Activated T-cell treated with anti-CD3 and anti-CD28 coated beads for 24 hours (primary cell): ENCODE measurements around the gene TMCC1.
"Not testable (repeated sequence)": the region's sequence is repeated elsewhere in the genome, so short reads cannot be mapped to it uniquely, and the experiment has no call there.

Experiments used
- DNase-seq: peaks from one replicate; pipeline ENCODE4 v3.0.0-alpha.2; 2020; ENCODE audit warnings: low read depth

The TMCC1 gene

DNA sequence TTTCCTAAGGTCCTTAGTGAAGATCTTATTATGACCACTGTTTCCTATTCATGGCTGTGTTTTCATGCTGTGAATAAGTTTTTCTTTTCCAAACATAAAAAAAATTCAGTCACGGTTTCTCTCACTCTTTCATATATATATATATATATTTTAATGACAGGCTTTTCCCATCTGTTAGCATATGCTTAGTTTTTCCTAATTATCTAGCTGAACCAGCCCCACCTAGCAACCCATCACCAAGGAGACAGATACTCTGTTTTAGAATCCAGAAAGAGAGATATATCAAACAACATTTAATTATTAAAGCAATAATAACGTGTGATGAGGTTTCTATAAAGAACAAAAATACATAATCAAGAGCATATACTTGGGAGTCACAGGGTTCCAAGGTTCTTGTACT is 58.3 kb downstream of the TMCC1 start:
- DNase-seq, result no peak

DNA sequence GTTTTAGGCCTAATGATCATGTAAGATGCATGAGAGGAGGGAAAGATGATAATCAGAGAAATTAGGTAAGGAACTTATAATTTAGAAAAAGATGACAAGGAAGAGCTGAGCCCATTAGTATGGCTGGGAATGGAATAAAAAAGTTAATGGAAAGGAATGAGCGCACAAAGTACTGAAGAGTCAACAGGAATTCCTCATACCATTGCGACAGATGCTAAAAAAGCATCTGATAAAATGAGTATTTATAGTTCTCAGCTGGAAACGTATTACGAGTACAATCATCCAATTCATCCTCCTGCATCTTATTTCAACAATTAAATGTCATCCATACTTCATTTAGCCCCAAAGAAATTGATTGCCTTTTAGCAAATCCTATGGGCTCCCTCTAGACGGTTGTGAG is 58.9 kb downstream of the TMCC1 start:
- DNase-seq, result no peak

- DNase-seq, result not testable (repeated sequence)
Measured at GRCh38 chr3:129831942-129832341, 61.6 kb downstream of the TMCC1 start.

DNA sequence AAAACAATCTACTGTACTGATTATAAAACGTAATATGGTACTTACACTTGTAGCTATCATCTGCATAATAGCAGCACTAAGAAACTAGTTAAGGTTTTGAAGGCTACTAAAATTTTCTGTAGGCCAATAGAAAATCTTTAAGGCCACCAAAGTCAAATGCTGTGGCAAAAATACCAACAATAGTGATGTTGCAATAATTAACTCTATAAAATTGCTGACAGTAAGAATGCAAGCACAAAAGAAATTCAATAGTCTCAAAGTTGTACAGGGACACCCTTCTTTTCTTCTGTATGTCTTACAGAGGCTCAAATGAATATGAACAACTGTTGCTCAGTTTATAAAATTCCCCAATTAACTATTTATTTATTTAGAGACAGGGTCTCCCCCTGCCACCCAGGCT is 62.0 kb downstream of the TMCC1 start:
- DNase-seq, result no peak

GRCh38 chr3:129829640-129830039 is 63.9 kb downstream of the TMCC1 start:
- DNase-seq, result no peak

DNA sequence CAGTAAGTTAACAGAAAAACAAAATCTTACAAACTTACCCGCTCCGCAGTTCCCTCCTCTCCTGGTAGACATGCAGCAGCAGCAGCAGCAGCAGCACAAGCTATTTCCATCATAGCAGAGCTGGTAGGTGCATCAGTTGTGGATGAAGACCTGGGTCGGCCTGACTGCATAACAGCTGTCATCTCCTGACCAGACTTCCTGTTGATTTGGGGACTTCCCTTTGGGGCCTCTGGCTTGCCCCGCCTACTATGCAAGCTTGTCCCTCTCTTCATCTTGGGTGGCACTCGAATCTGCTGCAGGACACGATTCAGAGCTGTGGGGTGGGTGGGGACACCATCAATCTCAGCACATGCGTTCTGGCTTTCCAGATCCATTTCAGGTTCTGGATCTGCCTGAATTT is 65.7 kb downstream of the TMCC1 start:
- DNase-seq, result no peak

DNA sequence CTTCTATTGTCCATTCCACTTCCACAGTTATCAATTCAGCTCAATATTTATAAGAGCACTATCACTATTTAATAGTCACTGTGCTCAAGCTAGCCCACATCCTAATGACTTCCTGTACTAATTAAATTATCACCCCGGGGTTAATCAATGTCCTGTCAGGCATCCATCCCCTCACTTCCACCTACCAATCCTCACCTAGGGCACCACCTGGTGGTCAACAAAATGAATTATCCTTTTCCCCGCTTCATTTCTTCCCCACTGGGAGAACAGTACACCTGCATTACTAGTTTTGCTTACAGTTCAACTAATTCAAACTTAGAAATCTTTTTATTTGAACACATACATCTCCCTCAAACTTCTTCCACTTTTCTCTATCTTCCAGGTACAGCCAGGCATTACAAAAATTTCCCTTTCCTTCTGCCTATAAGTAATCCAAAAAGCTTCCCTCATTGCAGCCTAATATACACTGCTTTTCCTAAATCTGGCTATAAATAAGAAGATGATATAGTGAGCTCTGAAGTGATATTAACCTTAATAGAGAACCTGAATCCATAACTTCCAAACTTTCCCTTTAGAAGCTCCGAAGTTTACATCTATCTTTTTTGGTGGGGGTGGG is 68.5 kb downstream of the TMCC1 start:
- DNase-seq, result peak; percentile 38

- no peak for DNase-seq
Measured at GRCh38 chr3:129822679-129823078, 70.8 kb downstream of the TMCC1 start.

DNA sequence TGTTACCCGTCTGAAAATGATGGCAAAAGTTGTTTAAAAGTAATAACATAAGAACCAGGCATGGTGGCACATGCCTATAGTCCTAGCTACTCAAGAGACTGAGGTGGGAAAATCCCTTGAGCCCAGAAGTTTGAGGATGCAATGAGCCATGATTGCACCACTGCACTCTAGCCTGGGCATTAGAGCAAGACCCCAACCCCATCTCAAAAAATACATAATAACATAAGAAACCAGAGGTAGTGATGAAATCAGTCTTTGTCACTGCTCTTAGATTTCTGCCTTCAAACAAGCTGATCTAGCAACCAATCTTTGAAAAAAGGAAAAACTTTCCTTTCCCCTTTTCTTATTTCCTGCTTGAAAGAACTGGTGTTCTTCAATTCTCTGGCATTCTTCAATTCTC is 71.3 kb downstream of the TMCC1 start:
- no peak for DNase-seq

GRCh38 chr3:129820587-129820986 is 72.9 kb downstream of the TMCC1 start:
- DNase-seq, result no peak

DNA sequence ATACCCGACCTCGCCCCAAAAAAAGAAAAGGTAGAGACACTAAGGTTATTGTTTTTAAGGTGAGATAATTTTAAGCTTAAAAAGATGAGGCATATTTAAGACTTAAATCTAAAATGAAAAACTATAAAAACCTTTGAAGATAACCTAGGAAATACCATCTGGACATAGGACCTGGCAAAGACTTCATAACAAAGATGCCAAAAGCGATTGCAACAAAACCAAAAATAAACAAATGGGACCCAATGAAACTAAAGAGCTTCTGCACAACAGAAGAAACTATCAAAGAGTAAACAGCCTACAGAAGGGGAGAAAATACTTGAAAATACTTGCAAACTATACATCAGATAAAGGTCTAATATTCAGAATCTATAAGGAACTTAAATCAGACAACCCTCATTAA is 80.9 kb downstream of the TMCC1 start:
- DNase-seq, result no peak

DNA sequence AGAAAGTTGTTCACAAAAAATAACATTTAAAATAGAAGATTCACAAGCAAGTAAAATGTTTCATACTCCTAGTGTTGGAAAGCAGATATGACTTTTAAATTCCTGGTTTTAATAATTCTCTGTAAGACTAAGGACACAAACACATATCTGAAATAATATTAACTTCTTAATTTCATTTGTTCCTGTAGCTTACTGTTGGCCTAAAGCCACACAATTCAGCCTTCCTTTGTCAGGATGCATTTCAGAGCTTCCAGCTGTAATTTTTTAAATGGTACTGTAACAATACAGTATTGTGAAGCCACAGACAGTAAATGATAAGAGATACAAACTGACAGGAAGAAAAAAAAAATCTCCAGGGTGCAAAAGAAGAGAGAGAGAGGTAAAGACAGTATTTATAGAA is 84.2 kb downstream of the TMCC1 start:
- no peak for DNase-seq

- DNase-seq, result no peak
Measured at GRCh38 chr3:129796146-129796545, 97.4 kb downstream of the TMCC1 start.

GRCh38 chr3:129795186-129796010 is 98.1 kb downstream of the TMCC1 start:
- no peak for DNase-seq

DNA sequence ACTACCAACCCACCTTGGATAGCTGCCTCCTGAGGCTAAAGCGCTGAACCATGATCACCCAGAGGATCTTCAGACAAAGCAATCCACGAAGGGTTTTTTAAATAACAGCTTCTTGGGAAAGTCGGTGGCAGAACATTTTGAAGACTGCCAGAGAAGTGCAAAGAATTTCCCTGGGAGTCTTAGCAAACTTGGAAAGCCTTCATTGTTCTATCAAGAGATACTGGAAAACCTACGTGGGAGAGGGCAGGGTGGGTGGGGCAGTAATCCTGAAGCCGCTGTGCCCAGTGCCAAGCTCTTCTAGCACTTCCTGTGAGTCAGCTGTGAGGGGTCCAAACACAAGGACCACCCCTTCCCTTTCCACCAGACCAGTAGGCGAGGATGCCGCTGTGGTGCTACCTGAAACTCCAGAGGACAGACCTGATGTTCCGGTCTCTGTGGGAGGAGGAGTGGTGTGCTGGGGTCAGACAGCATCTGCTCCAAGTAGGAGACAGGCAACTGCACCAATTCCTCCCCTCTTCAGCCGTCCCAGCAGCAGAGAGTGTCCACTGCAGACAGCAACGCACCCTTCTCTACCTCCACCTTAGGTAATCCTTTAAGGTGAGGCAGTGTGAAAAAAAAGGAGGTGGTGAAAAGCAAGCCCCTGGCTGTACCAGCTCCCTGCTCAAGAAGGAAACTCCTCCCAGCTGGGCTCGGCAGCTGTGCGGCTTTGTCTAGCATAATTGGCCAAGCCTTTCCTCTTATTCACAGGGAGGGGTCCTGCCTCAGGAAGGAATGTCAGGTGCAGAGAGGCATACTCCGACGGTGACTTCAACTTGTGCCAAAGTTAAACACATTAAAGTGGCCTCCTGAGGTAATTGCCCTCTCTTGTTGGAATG is 99.0 kb downstream of the TMCC1 start:
- DNase-seq, result no peak

DNA sequence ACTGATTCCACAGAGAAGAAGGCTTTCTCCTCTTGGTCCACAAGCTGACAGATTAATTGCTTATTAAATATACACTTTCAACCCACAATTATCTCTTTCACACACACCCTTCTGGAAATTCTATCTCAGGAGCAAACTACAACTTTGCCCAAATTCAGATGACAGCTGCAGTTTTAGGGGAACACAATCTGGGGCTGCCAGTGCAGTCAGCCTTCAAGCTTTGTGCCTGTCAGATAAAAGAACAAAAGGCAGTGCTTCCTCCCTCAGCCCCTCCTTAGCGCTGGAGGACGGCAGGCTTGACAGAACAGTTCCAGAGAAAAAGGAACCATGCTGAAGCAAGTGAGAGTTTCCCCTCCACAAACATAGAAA is 99.6 kb downstream of the TMCC1 start:
- DNase-seq, result no peak

DNA sequence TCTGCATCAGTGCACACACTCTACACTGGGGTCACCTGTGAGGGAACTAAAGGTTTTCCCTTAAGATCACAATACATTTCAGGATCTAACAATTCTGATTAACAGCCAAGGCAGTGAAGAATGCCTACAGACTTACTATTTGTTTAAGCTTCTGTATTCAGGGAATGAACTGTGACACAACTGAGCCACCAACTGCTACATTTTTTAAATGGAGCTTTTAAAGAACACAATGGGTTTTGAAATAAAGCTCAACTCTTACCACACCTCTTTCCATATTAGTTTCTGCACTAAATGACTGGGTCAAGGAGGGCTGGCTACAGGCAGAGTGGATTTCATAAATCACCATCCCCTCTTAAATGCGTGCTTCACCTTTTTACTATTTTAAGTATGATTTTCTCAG is 100.2 kb downstream of the TMCC1 start:
- DNase-seq, result no peak

- no peak for DNase-seq
Measured at GRCh38 chr3:129783470-129783869, 110.0 kb downstream of the TMCC1 start.

DNA sequence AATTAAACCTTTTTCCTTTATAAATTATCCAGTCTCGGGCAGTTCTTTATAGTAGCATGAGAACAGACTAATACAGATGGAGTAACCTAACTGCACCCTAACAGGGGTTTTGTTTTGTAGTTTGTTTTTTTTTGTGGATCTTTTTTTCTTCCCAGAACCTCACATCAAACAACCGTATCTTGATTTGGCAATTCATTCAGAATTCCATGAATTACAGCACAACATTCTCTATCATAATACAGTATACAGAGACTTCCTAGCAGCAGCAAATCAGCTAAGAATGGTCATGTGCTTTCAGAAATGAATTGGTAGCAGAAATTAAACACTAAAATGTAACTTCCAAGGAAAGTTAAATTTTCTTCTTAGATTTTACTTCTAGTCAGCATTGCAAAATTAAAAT is 114.6 kb downstream of the TMCC1 start:
- no peak for DNase-seq

GRCh38 chr3:129777806-129778205 is 115.7 kb downstream of the TMCC1 start:
- DNase-seq, result no peak

DNA sequence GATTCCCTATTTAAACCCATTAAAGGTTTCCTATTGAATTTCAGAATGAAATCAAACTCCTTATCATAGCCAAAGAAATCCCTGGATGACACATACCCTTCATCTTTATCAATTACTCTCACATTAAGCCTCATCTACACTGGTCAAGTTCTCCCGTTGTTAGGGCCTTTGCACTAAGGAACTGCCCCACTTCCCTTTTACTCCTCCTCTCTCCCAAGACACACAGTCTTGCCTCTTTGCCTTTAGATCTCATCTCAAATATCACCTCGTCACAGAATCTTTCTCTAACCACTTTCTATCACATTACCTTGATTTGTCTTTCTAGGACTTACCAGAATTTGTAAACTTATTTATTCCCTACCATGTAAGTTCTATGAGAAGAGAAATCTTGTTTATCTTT is 117.6 kb downstream of the TMCC1 start:
- DNase-seq, result no peak

- DNase-seq, result no peak
Measured at GRCh38 chr3:129773691-129774663, 119.5 kb downstream of the TMCC1 start.
